Endothelial cell of umbilical vein (primary cell): ENCODE data around the gene GTPBP3.

Source experiments
- CTCF ChIP-seq, 2 donors: IDR thresholded peaks; 1 replicate in 1 of 2; 2 replicates in 1 of 2; pipeline ENCODE4 v1.5.1; 2011; ENCODE audit warnings: low read length in 2 of 2, mild to moderate bottlenecking in 2 of 2, moderate library complexity in 2 of 2, control low read depth in 1 of 2, inconsistent platforms in 1 of 2, low read depth in 1 of 2; ENCODE audit not compliant: insufficient read depth in 1 of 2; ENCODE audit errors: extremely low read depth in 1 of 2
- POLR2AphosphoS5 ChIP-seq: IDR thresholded peaks from 2 replicates; pipeline ENCODE4 v1.6.1; 2012; ENCODE audit warnings: low read depth, mild to moderate bottlenecking, control low read depth, low read length, moderate library complexity; ENCODE audit not compliant: insufficient read depth

DNA sequence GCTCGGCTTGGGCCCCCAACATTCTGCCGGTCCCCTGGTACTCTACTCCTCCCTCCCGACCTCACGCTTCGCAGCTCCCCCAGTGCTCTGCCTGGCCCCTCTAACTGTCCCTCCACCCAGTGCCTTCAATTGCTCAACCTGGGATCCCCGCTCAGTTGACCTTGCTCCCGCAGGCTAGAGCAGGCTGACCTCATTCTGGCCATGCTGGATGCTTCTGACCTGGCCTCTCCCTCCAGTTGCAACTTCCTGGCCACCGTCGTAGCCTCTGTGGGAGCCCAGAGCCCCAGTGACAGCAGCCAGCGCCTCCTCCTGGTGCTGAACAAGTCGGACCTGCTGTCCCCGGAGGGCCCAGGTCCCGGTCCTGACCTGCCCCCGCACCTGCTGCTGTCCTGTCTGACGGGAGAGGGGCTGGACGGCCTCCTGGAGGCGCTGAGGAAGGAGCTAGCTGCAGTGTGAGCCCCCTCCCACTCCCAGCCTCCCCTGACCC, 3.6 kb downstream of the GTPBP3 start:
- TF ChIP-seq CTCF (IDR thresholded peaks at IDR 0.05; ENCODE audit: extremely low read depth in 1 of 2, insufficient read depth in 1 of 2, low read depth in 1 of 2, low read length in 2 of 2) (no peak), POLR2AphosphoS5 (no peak)
